HPDE6-E6E7 (cell line): ENCODE measurements around the gene GNRHR.

Experiments
- DNase-seq: peaks from one replicate; pipeline ENCODE4 v3.0.0; 2011; ENCODE audit warnings: missing footprints; ENCODE audit errors: extremely low spot score

GNRHR gene

GRCh38 chr4:67700116-67700737 is 54.0 kb downstream of the GNRHR start:
- DNase-seq, result no peak

- DNase-seq, result no peak
Measured at GRCh38 chr4:67699603-67700002, 54.6 kb downstream of the GNRHR start.

DNA sequence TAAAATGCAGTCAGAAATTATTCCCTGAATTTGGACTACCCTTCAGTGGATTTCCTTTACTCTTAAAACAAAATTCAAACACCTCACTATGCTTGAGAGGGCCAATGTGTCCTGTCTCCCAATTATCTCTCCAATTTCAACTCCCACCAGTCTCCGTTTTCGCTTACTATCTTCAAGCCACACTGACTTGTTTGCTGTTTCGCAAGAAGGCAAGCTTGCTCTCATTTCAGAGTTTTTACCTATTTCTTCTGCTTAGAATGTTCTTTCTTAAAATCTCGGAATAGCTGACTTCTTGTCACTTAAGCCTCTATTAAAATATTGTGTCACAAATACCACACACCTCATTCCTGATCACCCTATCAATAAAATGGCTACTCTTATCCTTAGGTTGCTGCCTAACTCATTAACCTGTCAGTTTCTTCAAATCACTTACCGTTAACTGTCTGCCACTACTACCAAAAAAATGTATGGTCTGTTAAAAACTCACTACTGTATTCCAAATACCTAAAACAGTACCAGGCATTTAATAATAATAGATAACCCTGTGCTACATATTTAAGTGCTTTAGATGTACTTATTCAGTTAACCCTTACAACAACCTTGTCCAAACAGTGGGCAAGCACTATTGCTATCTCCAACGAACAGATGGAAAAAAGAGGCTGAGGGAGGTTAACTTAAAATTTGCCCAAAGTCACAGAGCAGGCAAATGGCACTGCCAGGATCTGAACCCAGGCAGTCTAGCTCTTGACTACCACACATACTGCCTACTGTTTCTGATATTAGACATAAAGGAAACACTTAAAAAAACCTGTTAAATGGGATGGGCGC is 56.1 kb downstream of the GNRHR start:
- DNase-seq, result no peak

GRCh38 chr4:67696061-67696460 is 58.1 kb downstream of the GNRHR start:
- no peak for DNase-seq

DNA sequence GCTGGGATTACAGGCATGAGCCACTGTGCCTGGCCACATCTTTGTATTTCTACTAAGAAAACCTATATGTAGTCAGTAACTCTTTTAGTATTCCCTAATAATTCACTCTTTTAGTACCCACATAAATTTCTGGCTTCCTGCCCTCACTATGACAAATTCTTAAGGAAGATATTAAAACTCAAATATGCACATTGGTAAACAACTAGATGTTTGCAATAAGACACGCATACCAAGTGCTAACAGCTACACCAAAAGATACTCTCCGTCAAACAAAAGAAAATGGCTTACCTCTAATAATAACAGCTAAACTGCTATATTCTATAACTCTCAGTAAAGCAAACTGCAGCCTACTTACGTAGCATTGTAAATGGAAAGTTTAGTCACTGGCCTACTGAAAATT is 59.5 kb downstream of the GNRHR start:
- DNase-seq, result no peak

GRCh38 chr4:67691328-67691727 is 62.9 kb downstream of the GNRHR start:
- DNase-seq, result no peak
